Astrocyte (in vitro differentiated cells and primary cell): ENCODE data around the gene NCKAP1. TPM values are rescaled to one million over a fixed set of nuclear protein-coding genes. Genes with fewer than 3 reads are reported as not detected.
"Not testable (repeated sequence)": the region's sequence is repeated elsewhere in the genome, so short reads cannot be mapped to it uniquely, and the experiment has no call there.

Experiments
- DNase-seq: peaks from one replicate; pipeline ENCODE4 v3.0.0-alpha.2; 2010; ENCODE audit warnings: low read depth
- FAIRE-seq: peaks from 2 replicates; lab custom pipeline; 2011; peaks lifted over from hg19 to GRCh38; lab: Jason Lieb, UNC
- H2AFZ ChIP-seq: 2 replicates; pipeline ENCODE4 v1.6.0; 2012; ENCODE audit warnings: low read depth, low read length, inconsistent platforms
- H3K27ac ChIP-seq: 2 replicates; pipeline ENCODE4 v1.5.1; 2011; ENCODE audit warnings: low read depth, low read length, inconsistent platforms
- H3K27me3 ChIP-seq: 2 replicates; pipeline ENCODE4 v1.6.0; 2011; ENCODE audit warnings: low read length, inconsistent platforms; ENCODE audit not compliant: insufficient read depth
- H3K36me3 ChIP-seq: 2 replicates; pipeline ENCODE4 v1.5.1; 2011; ENCODE audit warnings: low read length, inconsistent platforms; ENCODE audit not compliant: insufficient read depth
- H3K4me1 ChIP-seq: 2 replicates; pipeline ENCODE4 v1.5.1; 2011; ENCODE audit warnings: low read length, inconsistent platforms; ENCODE audit not compliant: insufficient read depth
- H3K4me2 ChIP-seq: 2 replicates; pipeline ENCODE4 v1.6.0; 2012; ENCODE audit warnings: low read length, inconsistent platforms
- H3K4me3 ChIP-seq: 2 replicates; pipeline ENCODE4 v1.5.1; 2011; ENCODE audit warnings: low read depth, mild to moderate bottlenecking, low read length, inconsistent platforms; ENCODE audit not compliant: insufficient read depth
- H3K79me2 ChIP-seq: 2 replicates; pipeline ENCODE4 v1.6.0; 2012; ENCODE audit warnings: mild to moderate bottlenecking, low read length, inconsistent platforms; ENCODE audit not compliant: insufficient read depth
- H3K9ac ChIP-seq: 2 replicates; pipeline ENCODE4 v1.6.0; 2012; ENCODE audit warnings: mild to moderate bottlenecking, low read length, inconsistent platforms
- H3K9me3 ChIP-seq: 2 replicates; pipeline ENCODE4 v1.5.1; 2012; ENCODE audit warnings: low read depth, mild to moderate bottlenecking, low read length, inconsistent platforms; ENCODE audit not compliant: insufficient read depth
- H4K20me1 ChIP-seq: 2 replicates; pipeline ENCODE4 v1.6.0; 2012; ENCODE audit warnings: low read length, inconsistent platforms; ENCODE audit not compliant: insufficient read depth
- H3K27ac Mint-ChIP-seq: one replicate; pipeline ENCODE4 v1.8.0; 2021; ENCODE audit warnings: mild to moderate bottlenecking, mixed read lengths; ENCODE audit not compliant: unreplicated experiment
- H3K27me3 Mint-ChIP-seq: one replicate; pipeline ENCODE4 v1.8.0; 2021; ENCODE audit warnings: low read depth, mixed read lengths; ENCODE audit not compliant: unreplicated experiment
- H3K36me3 Mint-ChIP-seq: one replicate; pipeline ENCODE4 v1.8.0; 2021; ENCODE audit warnings: low read depth, mixed read lengths; ENCODE audit not compliant: unreplicated experiment
- H3K4me1 Mint-ChIP-seq: one replicate; pipeline ENCODE4 v1.8.0; 2021; ENCODE audit warnings: low read depth, mixed read lengths; ENCODE audit not compliant: unreplicated experiment
- H3K4me3 Mint-ChIP-seq: one replicate; pipeline ENCODE4 v1.8.0; 2021; ENCODE audit warnings: mild to moderate bottlenecking, moderate library complexity, mixed read lengths; ENCODE audit not compliant: unreplicated experiment
- H3K9me3 Mint-ChIP-seq: one replicate; pipeline ENCODE4 v1.8.0; 2021; ENCODE audit warnings: mild to moderate bottlenecking, mixed read lengths; ENCODE audit not compliant: unreplicated experiment
- CTCF ChIP-seq: IDR thresholded peaks from 2 replicates; pipeline ENCODE4 v1.5.1; 2011; ENCODE audit warnings: low read depth, mild to moderate bottlenecking, inconsistent platforms, low read length, moderate library complexity; ENCODE audit not compliant: insufficient read depth
- EZH2 ChIP-seq: IDR thresholded peaks from 2 replicates; pipeline ENCODE4 v1.6.1; 2012; ENCODE audit warnings: mild to moderate bottlenecking, low read length, inconsistent platforms; ENCODE audit not compliant: insufficient read depth
- total RNA-seq: library from RNA; stranded (reverse); gene quantifications from 2 replicates; pipeline ENCODE4 v1.2.1, GENCODE V29; 2021

The NCKAP1 gene
- total RNA-seq, 1 donor from 2014 or later, result 164 TPM

GRCh38 chr2:182883451-182883850 lies 154.8 kb downstream of the NCKAP1 start:
- no peak overlapping the region for H2AFZ ChIP-seq
- no peaks in the 10 kb centered on the region for H3K27me3 ChIP-seq
- no peaks in the 10 kb centered on the region for H4K20me1 ChIP-seq
- no peaks in the 10 kb centered on the region for H3K4me1 ChIP-seq
- TF ChIP-seq EZH2, result no peak
- TF ChIP-seq CTCF, result no peak
- no peak overlapping the region for H3K4me3 Mint-ChIP-seq
- H3K4me1 Mint-ChIP-seq, result no peaks in the 10 kb centered on the region
- no peaks in the 10 kb centered on the region for H3K79me2 ChIP-seq
- H3K27me3 Mint-ChIP-seq, result no peaks in the 10 kb centered on the region
- no peak overlapping the region for H3K27ac ChIP-seq
- H3K9me3 Mint-ChIP-seq, result peaks cover 10% of the 10 kb centered on the region
- no peak overlapping the region for H3K4me3 ChIP-seq
- H3K27ac Mint-ChIP-seq, result no peak overlapping the region
- no peaks in the 10 kb centered on the region for H3K9me3 ChIP-seq
- peaks cover 4% of the 10 kb centered on the region for H3K36me3 Mint-ChIP-seq
- no peak overlapping the region for H3K9ac ChIP-seq
- H3K4me2 ChIP-seq, result no peak overlapping the region
- no peak for DNase-seq
- FAIRE-seq, result no peak
- no peaks in the 10 kb centered on the region for H3K36me3 ChIP-seq

- not testable (repeated sequence) for H3K4me2 ChIP-seq, H3K27ac ChIP-seq, H3K27me3 Mint-ChIP-seq, H3K4me1 ChIP-seq, H3K4me3 ChIP-seq, DNase-seq, H3K27me3 ChIP-seq, H3K4me1 Mint-ChIP-seq, H3K79me2 ChIP-seq, H3K9ac ChIP-seq, H3K36me3 Mint-ChIP-seq, H3K27ac Mint-ChIP-seq, FAIRE-seq, H3K9me3 ChIP-seq, H3K36me3 ChIP-seq, H2AFZ ChIP-seq, H3K4me3 Mint-ChIP-seq, H4K20me1 ChIP-seq
- peaks cover 18% of the 10 kb centered on the region for H3K9me3 Mint-ChIP-seq
These were observed 158.2 kb downstream of the NCKAP1 start for GRCh38 chr2:182880100-182880499.

GRCh38 chr2:182876653-182877052 lies 161.6 kb downstream of the NCKAP1 start:
- H3K27ac Mint-ChIP-seq, H3K9ac ChIP-seq, H3K27me3 ChIP-seq, FAIRE-seq, H3K27ac ChIP-seq, H3K4me1 ChIP-seq, H3K27me3 Mint-ChIP-seq, H3K4me3 ChIP-seq, H3K36me3 ChIP-seq, DNase-seq, H3K4me1 Mint-ChIP-seq, H3K36me3 Mint-ChIP-seq, H3K4me3 Mint-ChIP-seq, H2AFZ ChIP-seq, H3K79me2 ChIP-seq, H4K20me1 ChIP-seq, H3K4me2 ChIP-seq, H3K9me3 ChIP-seq: not testable (repeated sequence)
- peaks cover 18% of the 10 kb centered on the region for H3K9me3 Mint-ChIP-seq

- peaks cover 3% of the 10 kb centered on the region for H3K9me3 Mint-ChIP-seq
- TF ChIP-seq CTCF (no peak), EZH2 (no peak)
- H3K4me1 Mint-ChIP-seq, result peaks cover 16% of the 10 kb centered on the region
- FAIRE-seq (no peak), DNase-seq (no peak)
- no peak overlapping the region for H3K4me2 ChIP-seq
- H3K27me3 ChIP-seq, result peaks cover 6% of the 10 kb centered on the region
- H3K27ac Mint-ChIP-seq, result no peak overlapping the region
- H3K36me3 Mint-ChIP-seq, result no peaks in the 10 kb centered on the region
- H2AFZ ChIP-seq, result no peak overlapping the region
- no peak overlapping the region for H3K4me3 ChIP-seq
- no peak overlapping the region for H3K4me3 Mint-ChIP-seq
- no peaks in the 10 kb centered on the region for H3K36me3 ChIP-seq
- peaks cover 15% of the 10 kb centered on the region for H3K4me1 ChIP-seq
- H4K20me1 ChIP-seq, result no peaks in the 10 kb centered on the region
- no peaks in the 10 kb centered on the region for H3K79me2 ChIP-seq
- H3K27ac ChIP-seq, result no peak overlapping the region
- peaks cover 11% of the 10 kb centered on the region for H3K27me3 Mint-ChIP-seq
- H3K9ac ChIP-seq, result no peak overlapping the region
- no peaks in the 10 kb centered on the region for H3K9me3 ChIP-seq
These were observed 168.0 kb downstream of the NCKAP1 start for GRCh38 chr2:182870227-182870626.
